Pons (tissue), 1 donor: ENCODE data around the gene SEMA6B.
A peak's percentile ranks its signal among the peaks of the same experiment; 100 is the strongest.

Experiments used
- DNase-seq: peaks from one replicate; pipeline ENCODE4 v3.0.0-alpha.2; 2016; ENCODE audit warnings: low spot score

The SEMA6B gene

DNA sequence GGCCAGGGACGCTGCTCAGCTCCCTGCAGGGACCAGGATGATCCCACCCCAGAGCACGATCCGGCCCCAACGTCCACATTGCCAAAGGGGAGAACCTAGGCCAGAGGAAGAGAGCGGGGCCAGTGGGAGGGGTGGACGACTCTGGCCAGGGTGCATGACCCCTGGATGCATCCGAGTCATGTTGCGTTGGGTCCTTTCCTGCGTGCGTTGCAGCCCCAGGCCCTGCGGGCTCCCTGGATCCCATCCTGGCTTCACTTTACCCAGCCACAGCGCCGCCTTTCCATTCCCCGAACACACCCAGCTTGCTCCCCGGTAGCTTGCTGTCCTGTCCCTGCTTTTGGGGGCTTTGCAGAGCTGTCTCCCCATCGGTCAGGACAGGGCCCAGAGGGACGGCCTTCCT lies 51.7 kb downstream of the SEMA6B start:
- DNase-seq: no peak

DNA sequence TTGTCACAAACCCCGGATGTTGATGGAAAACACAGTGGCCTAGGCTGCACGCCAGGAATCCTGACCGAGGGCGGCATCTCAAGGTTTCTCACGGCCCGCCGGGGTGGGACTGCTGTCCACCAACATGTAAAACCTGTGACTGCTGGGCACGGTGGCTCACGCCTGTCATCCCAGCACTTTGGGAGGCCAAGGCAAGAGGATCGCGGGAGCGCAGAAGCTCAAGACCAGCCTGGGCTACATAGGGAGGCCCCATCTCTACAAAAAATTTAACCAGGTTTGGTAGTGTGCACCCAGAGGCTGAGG lies 52.4 kb downstream of the SEMA6B start:
- DNase-seq: no peak

DNA sequence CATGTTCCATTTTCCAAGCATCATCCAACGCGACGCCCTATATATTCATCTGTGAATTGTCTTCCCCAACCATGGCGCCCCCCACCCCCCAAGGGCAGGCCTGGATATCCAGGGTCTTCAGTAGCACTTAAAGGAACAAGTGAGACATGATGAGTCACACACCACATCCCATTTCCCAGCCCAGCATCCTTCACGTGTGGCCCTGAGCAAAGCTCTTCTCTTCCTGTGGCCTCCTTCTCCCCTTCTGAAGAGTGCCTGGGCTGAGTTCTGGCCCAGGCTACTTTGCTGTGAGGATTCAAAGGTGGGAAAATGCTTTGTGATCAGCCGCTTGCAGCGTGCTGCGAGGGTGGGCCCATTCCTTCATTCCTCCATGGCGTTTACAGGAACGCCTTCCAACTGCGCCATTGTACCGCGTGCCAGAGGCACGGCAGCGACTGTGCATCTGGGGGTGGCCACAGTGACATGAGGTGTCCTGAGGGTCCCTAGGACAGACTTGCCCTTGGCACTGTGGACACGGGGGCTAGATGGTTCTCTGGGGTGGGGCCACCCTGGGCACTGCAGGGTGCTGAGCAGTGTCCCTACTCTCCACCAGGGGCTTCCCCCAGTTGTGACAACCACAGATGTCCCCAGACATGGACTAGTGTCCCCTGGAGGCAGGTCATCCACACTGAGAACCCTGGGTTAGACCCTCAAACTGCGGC lies 52.9 kb downstream of the SEMA6B start:
- DNase-seq: no peak

DNA sequence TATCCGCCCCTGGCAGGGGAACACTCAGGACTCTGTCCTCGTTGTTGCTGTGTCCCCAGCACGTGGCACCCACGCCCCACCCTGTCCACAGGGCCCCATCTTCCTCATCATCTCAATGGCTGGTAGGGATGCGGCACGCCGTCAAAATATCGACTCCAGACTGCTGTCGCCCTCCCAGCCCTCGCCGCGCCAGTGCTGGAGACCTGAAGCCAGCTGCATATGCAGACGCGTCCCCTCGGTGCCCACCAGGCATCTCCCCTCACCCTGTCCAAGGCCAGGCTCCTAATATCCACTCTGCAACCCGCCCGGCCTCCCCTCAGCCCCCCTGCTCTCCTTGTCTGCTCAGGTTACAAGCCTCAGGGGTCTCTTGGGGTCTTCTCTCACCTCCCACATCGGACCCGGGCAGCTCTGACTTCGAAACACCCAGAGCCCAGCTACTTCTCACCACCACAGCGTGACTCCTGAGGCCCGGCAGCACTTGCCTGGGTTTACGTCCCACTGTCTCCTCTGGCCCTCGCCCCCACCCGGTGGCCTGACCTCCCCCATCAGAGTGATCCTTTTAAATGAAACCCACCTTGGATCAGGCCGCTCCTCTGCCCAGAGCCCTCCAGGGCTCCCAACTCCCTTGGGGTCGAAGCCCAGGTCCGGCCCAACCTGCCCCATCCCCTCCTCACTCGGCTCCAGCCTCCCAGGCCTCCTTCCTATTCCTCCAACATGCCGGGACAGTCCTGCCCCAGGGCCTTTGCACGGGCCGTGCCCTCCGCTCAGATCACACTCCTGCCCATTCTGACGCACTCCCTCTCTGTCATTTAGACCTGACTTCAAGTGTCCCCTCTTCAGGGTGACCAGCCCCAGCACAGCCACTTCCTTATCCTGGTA lies 53.7 kb downstream of the SEMA6B start:
- no peak for DNase-seq

DNA sequence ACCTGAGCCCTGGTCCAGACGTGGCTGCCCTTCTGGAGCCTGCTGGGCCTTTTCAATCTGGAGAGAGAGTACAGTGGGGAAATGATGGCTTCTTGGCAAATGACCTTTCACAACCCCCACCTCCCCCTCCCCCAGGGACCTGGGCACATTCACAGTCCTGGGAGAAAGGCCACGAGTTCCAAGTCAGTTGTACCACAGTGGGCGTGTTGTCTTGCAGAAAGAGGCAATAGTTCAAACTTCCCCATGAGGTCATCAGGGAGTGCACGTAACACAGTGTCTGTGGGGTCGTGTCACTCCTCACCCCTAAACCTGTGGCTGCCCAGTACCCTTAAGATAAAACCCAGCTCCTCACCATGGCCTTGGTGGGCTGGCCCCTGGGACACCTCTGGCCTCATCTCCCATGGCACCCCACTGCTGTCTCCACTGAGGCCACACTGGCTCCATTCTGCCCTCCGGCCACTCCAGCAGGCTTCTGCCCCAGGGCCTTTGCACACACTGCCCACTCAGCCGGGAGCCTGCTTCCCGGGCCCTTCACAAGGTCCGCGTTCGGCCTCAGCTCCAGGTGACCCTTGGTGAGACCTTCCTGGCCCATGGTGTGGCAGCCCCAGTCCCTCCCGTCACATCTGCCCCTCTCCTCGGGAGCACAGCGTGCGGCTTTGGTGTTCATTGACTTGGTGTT lies 54.5 kb downstream of the SEMA6B start:
- no peak for DNase-seq

DNA sequence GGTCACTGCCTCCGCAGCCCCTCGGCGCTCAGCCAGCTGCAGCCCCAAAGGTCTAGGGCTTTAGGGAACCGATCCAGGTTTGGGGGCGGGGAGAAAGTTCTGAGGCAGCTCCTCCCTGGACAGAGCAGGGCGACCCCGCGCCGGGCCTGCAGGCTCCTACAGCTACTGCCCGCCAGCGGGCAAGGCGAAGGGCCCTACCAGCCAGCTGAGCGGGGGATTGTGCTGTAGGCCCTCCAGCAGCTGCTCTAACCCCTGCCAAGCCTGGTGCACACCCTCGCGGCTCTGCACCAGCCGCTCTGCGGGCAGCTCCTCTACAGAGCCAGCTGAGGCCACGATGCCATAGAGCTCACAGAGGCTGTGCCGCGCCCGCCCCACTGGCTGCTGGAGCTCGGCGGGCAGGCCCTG lies 55.2 kb downstream of the SEMA6B start:
- DNase-seq: peak; percentile 27

DNA sequence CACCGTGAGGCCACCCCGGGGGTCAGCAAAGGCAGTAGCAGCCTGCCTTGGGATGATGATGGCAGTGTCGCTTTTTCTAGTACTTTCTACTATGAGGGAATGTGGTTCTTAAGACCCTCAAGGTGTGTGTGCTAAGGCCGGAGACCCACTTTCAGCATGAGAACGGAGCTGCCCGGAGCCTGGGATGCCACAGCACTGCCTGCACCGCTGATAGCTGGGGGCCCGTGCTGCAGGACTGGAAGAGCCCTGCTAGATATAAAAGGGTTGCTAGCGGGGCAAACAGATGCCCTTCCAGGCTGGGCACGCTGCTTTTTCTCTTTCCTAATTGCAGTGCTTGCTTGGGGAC lies 55.7 kb downstream of the SEMA6B start:
- no peak for DNase-seq

DNA sequence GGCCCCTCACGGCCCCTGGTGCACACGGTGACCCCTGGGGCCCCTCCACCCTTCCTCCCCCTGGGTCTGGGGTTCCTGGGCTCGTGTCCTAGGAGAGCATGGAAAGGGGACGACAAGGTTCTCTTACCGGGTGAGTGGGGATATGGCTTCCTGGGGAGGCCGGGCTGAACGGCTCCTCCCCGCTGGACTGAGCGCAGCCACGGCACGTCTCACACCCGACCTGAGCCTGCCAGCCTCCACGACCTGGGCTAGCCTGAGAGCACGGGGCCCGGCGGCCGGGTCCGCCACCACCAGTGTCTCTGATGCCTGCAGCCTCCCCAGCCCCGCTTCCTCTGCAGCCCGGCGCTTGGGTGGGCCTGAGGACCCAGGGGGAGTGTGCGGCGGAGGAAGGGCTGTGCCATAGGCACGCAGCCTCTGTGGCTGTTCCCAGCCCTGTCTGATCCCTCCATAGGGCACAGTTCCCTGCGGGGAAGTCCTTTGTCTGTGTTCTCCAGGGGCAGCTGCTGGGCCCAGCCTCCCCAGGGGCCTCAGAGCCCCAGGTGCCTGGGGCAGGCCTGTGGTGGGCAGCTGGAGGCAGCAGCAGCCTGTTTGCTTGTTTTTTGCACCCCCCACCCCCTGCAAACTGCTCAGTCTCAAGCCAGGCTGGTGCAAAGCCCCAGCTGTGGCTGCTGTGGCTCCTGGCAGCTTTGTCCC lies 56.2 kb downstream of the SEMA6B start:
- DNase-seq: no peak

DNA sequence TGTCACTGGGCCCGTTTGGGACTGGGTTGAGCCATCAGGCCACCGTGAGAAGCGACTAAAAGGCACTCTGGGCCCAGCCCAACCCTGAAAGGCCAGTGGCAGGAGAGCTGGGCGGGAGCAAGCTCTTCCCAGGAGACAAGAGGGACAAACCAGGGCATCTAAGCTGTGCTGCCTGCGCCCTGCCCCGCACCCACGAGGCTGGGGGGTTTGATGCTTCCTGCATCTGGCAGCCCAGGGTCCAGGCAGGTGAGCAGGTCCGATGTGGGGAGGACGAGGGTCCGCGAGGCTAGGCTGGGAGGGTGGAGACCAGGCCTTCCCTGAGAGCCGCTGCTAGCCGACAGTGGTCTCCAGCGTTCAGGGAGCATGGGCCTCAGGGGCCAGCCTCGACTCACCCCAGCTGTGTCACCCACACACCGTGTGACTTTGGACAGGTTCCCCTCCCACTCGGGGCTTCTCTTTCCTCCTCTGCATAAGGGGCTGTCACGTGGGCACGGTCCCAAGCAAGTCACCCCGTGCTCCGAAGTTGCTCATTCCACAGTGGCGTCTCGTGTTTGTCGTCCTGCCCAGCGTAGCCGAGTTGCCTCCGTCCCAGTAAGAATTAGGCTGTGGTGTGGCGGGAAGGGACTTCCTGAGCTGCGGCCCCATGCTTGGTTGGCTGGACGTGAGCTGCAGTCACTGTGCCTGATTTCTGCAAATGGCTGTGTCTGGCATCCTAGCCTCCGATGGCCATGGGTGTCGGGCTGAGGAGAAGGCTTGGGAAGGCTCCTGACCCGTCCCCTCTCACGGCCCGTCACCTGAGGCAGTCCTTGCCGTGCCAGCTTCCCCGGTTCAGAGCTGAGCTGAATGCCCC lies 57.0 kb downstream of the SEMA6B start:
- DNase-seq: no peak

DNA sequence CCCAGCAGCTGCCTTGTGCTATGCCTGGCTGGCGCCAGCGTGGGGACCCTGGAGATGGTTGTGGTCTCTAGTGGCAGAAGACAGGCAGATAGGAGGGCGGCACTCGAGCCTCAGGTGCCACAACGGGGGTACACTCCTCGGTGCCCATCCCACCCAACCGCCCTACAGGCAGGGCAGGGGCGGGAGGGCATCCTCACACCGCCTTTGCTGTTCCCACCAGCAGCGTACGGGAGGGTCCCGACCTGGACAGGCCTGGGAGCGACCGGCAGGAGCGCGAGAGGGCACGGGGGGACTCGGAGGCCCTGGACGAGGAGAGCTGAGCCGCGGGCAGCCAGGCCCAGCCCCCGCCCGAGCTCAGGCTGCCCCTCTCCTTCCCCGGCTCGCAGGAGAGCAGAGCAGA lies 57.8 kb downstream of the SEMA6B start:
- no peak for DNase-seq

DNA sequence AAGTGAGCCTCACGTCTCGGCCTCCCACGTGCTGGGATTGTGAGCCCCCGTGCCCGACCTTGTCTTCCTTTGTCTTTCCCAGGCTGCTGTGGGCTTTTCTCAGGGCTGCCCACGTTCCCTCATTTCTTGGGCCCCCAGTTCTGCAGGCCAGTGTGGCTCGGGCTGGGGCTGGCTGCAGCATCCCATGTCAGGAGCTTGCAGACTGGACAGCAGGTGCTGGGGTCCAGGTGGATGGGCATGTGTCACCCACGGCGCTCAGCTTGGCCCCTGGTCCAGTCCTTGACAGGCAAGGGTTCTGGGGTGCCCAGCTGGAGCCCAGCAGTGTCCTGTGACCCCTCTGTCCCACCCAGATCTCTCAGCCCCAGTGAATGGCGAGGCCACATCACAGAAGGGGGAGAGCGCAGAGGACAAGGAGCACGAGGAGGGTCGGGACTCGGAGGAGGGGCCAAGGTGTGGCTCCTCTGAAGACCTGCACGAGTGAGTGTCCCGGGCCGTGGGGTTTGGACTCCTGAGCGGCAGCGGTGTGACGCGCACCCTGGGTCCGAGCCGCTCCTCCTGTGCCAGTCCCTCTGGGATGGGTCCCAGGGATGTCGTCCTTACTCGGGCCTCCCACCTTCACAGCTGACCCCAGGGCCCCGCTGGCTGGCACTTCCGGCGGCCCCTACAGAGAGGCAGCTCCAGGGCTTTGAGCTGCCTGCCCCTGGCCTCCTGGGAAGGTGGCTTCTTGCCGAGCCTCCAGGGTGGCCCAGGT lies 58.5 kb downstream of the SEMA6B start:
- DNase-seq: no peak

DNA sequence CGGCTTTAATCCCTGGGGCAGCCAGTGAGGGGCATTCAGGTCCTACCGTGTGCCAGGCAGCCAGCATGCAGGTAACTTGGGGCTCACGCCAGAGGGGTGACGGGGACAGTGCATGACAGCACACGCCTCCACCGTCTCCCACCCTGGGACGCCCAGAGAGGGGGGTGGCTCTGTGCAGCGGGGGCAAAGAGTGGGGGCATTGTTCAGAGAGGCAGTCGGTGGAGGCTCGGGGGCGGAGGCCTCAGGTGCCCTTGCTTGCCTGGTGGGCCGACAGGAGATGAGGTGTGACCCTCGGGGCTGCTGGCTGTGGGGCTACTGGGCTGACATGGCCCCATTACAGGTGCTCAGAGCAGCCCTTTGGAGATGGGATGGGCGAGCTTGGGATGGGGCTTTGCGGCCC lies 59.6 kb downstream of the SEMA6B start:
- DNase-seq: no peak

DNA sequence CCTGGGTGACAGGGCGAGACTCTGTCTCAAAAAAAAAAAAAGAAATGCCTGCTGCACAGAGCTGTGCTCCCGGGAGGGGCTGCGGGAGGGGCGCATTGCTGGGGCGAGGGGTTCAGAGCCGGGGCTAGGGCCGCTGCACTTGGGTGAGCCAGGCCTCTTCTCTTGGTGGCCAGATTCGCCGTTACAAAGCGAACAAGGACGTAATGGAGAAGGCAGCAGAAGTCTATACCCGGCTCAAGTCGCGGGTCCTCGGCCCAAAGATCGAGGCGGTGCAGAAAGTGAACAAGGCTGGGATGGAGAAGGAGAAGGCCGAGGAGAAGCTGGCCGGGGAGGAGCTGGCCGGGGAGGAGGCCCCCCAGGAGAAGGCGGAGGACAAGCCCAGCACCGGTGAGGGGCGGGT lies 60.2 kb downstream of the SEMA6B start:
- DNase-seq: no peak

DNA sequence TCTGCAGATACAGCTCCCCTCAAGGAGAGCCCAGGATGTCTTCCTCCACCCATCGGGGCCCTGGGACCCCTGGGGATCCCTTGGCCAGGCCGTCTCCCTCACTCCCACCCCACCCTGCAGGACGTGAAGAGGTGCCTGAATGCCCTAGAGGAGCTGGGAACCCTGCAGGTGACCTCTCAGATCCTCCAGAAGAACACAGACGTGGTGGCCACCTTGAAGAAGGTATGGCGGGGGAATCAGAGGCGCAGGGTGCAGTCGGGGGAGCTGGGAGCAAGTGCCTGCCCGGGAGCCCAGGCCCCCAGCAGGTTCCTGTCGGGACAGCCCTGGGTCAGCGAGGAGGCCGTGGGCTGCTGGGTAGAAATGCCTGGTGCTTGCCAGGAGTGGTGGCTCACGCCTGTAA lies 60.8 kb downstream of the SEMA6B start:
- DNase-seq: no peak

DNA sequence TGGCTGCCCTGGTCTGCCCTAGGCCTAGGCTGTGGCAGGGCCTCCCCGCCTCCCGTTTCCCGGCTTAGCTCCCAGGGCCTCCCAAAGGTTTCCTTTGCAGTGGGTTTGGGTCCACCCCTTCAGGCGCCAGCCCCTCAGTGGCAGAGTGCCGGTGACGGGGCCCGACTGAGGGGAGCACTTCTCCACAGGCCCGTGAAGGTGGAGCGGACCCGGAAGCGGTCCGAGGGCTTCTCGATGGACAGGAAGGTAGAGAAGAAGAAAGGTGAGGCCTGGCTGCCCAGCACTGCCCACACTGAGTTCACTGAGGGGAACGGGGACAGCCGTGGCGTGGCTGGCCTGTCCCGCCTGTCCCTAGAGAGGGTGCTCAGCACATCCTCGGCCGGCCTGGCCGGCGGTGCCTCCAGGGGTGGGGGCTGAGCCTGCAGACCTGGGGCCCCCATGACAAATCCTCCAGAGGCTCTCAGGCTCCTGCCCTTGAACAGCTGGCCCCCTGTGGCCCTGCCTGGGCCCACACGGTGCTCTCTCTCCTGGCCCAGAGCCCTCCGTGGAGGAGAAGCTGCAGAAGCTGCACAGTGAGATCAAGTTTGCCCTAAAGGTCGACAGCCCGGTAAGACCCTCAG lies 61.6 kb downstream of the SEMA6B start:
- no peak for DNase-seq

DNA sequence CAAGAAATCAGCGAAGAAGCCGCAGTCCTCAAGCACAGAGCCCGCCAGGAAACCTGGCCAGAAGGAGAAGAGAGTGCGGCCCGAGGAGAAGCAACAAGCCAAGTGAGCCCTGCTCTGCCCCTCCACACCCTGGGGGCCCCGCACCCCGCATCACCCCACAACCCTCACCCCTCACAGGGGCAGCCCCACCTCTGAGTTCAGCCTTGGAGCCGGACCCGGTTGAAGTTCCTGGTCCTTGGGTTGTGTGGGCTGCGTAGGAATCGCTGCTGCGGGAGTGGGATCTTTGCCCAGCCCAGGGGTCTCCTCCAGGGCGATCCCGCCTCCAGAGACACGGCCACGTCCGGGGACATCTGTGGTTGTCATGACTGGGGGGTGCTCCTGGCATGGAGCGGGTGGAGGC lies 63.2 kb downstream of the SEMA6B start:
- no peak for DNase-seq

DNA sequence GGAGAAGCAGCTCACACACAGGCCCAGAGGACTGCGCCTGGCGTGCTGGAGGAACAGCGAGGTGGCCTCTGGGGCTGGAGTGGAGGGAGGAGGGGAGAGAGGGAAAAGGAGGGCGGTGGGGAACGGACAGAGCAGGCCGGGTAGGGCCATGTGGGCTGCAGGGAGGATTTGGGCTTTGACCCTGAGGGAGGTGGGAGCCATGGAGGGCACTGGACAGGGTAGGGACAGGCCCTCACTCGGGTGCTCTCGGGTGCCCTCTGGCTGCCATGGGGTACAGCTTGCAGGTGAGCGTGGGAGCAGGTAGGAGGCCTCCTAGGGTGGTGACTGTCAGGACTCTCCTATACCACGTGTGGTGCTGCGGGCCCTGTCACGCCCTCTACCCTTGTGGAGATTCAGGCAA lies 64.0 kb downstream of the SEMA6B start:
- no peak for DNase-seq

DNA sequence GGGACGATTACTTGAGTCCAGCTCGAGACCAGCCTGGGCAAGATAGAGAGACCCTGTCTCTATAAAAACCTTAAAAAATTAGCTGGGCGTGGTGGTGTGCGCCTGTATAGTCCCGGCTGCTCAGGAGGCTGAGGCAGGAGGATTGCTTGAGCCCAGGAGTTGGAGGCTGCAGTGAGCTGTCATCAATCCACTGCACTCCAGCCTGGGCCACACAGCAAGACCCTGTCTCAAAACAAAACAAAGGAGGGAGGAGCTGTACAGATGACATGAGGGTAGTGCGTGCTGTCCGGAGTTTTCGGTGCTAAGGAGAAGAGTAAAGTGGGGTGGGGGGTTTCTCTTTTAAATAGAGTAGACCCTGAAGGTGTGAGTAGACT lies 64.8 kb downstream of the SEMA6B start:
- DNase-seq: no peak

DNA sequence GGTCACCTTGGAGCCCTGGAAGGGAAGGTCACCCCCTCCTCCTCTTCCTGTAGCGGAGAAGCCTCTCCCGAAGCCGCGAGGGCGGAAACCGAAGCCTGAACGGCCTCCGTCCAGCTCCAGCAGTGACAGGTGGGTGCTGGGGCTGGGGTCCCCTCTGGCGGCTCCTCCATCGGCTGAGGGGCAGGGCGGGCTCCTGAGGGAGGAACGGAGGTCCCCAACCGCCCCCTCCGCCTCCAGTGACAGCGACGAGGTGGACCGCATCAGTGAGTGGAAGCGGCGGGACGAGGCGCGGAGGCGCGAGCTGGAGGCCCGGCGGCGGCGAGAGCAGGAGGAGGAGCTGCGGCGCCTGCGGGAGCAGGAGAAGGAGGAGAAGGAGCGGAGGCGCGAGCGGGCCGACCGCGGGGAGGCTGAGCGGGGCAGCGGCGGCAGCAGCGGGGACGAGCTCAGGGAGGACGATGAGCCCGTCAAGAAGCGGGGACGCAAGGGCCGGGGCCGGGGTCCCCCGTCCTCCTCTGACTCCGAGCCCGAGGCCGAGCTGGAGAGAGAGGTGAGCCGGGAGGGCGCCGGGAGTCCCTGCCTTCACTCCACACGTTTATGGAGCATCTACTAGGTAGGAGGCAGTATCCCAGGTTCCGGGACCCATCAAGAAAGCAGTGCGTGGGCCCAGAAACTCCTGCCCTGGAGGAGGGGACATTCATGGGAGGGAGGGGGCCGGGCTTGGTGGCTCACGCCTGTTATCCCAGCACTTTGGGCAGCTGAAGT lies 65.4 kb downstream of the SEMA6B start:
- no peak for DNase-seq
